B cell (primary cell): ENCODE results near the gene RPGR. TPM values are rescaled to one million over a fixed set of nuclear protein-coding genes. Genes with fewer than 3 reads are reported as not detected.

ENCODE experiments used
- ATAC-seq: fragments of 200-7000 bp; cut with Tn5 transposase; one replicate; pipeline ENCODE4 v1.10.0; 2021; ENCODE audit warnings: low read depth, mild to moderate bottlenecking, moderate number of reproducible peaks, moderate library complexity
- CTCF ChIA-PET: fragments of 350-600 bp; sonication (Branson Sonifier 250); formaldehyde crosslinking; loops from one replicate; lab custom pipeline; 2021; ENCODE audit warnings: antibody characterized with exemption, inconsistent platforms; lab: Charles Lee
- POLR2A ChIA-PET: fragments of 350-600 bp; sonication (Branson Sonifier 250); formaldehyde crosslinking; loops from one replicate; lab custom pipeline; 2021; ENCODE audit warnings: antibody characterized with exemption; lab: Charles Lee
- DNase-seq: peaks from one replicate; pipeline ENCODE4 v3.0.0; 2013
- H2AFZ ChIP-seq: 2 replicates; pipeline ENCODE4 v1.6.1; 2012; ENCODE audit warnings: mild to moderate bottlenecking, low read depth, low read length; ENCODE audit not compliant: insufficient read depth, poor library complexity, severe bottlenecking
- H3K27ac ChIP-seq, 2 donors: 1 replicate in 1 of 2; 2 replicates in 1 of 2; pipeline ENCODE4 v1.5.1; 2012 to 2013; ENCODE audit warnings: low read length in 2 of 2, mild to moderate bottlenecking in 2 of 2, moderate library complexity in 1 of 2
- H3K27me3 ChIP-seq, 4 experiments: fragments of 200-600 bp in 1 of 4; sonication (generic) in 1 of 4; replicated peaks in 1 of 4; 1 replicate in 2 of 4; 2 replicates in 2 of 4; pipeline versions ENCODE4 v1.6.1 to v1.7.0; 2013 to 2016; ENCODE audit warnings: low read length in 3 of 4, mild to moderate bottlenecking in 2 of 4, mixed read lengths in 1 of 4, moderate library complexity in 1 of 4; ENCODE audit not compliant: insufficient read depth in 4 of 4, control insufficient read depth in 3 of 4; ENCODE audit errors: control extremely low read depth in 1 of 4
- H3K36me3 ChIP-seq, 2 experiments: replicated peaks in 1 of 2; 1 replicate in 1 of 2; 2 replicates in 1 of 2; pipeline versions ENCODE4 v1.6.1 to v1.7.1; 2013; ENCODE audit warnings: low read length in 1 of 2; ENCODE audit not compliant: insufficient read depth in 2 of 2, control insufficient read depth in 1 of 2; ENCODE audit errors: control extremely low read depth in 1 of 2, extremely low read depth in 1 of 2
- H3K4me1 ChIP-seq, 2 donors: fragments of 200-600 bp in 1 of 2; sonication (generic) in 1 of 2; 1 replicate in 1 of 2; 2 replicates in 1 of 2; pipeline versions ENCODE4 v1.5.1 to v1.6.1; 2013 to 2017; ENCODE audit warnings: low read length in 2 of 2; ENCODE audit not compliant: control insufficient read depth in 2 of 2, insufficient read depth in 2 of 2
- H3K4me2 ChIP-seq: replicated peaks from 2 replicates; pipeline ENCODE3; 2012; ENCODE audit warnings: mild to moderate bottlenecking, low read depth, low read length; ENCODE audit not compliant: poor library complexity, severe bottlenecking
- H3K4me3 ChIP-seq, 5 experiments: fragments of 200-600 bp in 1 of 5; sonication (generic) in 1 of 5; 1 replicate in 3 of 5; 2 replicates in 2 of 5; pipeline versions ENCODE4 v1.5.1 to v1.7.0; 2011 to 2016; ENCODE audit warnings: low read length in 4 of 5, mild to moderate bottlenecking in 4 of 5, low read depth in 2 of 5, control low read depth in 1 of 5, moderate library complexity in 1 of 5; ENCODE audit not compliant: insufficient read depth in 1 of 5; ENCODE audit errors: control extremely low read depth in 1 of 5, extremely low read depth in 1 of 5
- H3K79me2 ChIP-seq: fragments of 200-600 bp; sonication (generic); one replicate; pipeline ENCODE4 v1.6.0; 2016; ENCODE audit warnings: low read length; ENCODE audit not compliant: control insufficient read depth, insufficient read depth
- H3K9ac ChIP-seq: fragments of 200-600 bp; sonication (generic); 2 replicates; pipeline ENCODE4 v1.6.1; 2017; ENCODE audit warnings: mild to moderate bottlenecking, low read length, moderate library complexity
- H3K9me3 ChIP-seq, 3 donors: one replicate each; pipeline versions ENCODE4 v1.6.1 to v1.7.1; 2013; ENCODE audit warnings: low read length in 2 of 3; ENCODE audit not compliant: control insufficient read depth in 2 of 3, insufficient read depth in 1 of 3; ENCODE audit errors: control extremely low read depth in 1 of 3
- H4K20me1 ChIP-seq: 2 replicates; pipeline ENCODE4 v1.6.0; 2012; ENCODE audit warnings: mild to moderate bottlenecking, low read length; ENCODE audit not compliant: insufficient read depth, control insufficient read depth, poor library complexity, severe bottlenecking
- H3K27ac Mint-ChIP-seq: one replicate; pipeline ENCODE4 v1.8.0; 2021; ENCODE audit warnings: mixed read lengths
- H3K27me3 Mint-ChIP-seq: one replicate; pipeline ENCODE4 v1.8.0; 2021; ENCODE audit warnings: mixed read lengths
- H3K4me1 Mint-ChIP-seq: one replicate; pipeline ENCODE4 v1.8.0; 2021; ENCODE audit warnings: mixed read lengths
- H3K4me3 Mint-ChIP-seq: one replicate; pipeline ENCODE4 v1.8.0; 2021; ENCODE audit warnings: mixed read lengths
- H3K9me3 Mint-ChIP-seq: one replicate; pipeline ENCODE4 v1.8.0; 2022; ENCODE audit warnings: mixed read lengths; ENCODE audit not compliant: insufficient read depth
- EZH2 ChIP-seq: IDR thresholded peaks from 2 replicates; pipeline ENCODE4 v1.6.1; 2012; ENCODE audit warnings: borderline replicate concordance, low read depth, mild to moderate bottlenecking, moderate library complexity, low read length; ENCODE audit not compliant: insufficient read depth, poor library complexity, severe bottlenecking
- WGBS: methylation state at CpG from one replicate; pipeline ENCODE4 v1.1.5; 2013; ENCODE audit warnings: missing lambda C conversion rate; ENCODE audit not compliant: insufficient coverage; 5-methylcytosine and 5-hydroxymethylcytosine counted together
- intact Hi-C: fragments of 100-400 bp; cut with micrococcal nuclease; formaldehyde crosslinking; loops from one replicate; pipeline ENCODE4 v1.10.0; 2022
- polyA plus RNA-seq: library from polyadenylated mRNA; depleted of rRNA; stranded (reverse); fragments of >200 nt; gene quantifications from 2 replicates; pipeline ENCODE4 v1.2.3, GENCODE V29; 2012
- total RNA-seq, 2 donors: library from RNA; stranded (reverse); fragments of 120-200 nt in 1 of 2; gene quantifications; 1 replicate in 1 of 2; 2 replicates in 1 of 2; pipeline versions ENCODE4 v1.2.3 to v1.2.4, GENCODE V29; 2013 to 2022
- TF ChIP-seq, protein P1 (sequence below): fragments of 200-600 bp; IDR thresholded peaks from one replicate; pipeline ENCODE4 v1.8.0; 2022; ENCODE audit warnings: antibody characterized with exemption, mild to moderate bottlenecking

Gene RPGR
- total and polyA plus RNA-seq, 2 donors (not counting 1 experiment from before 2014, with no cell fraction given) = 4.2 to 26.8 TPM

- Histone ChIP-seq H4K20me1 (no peaks in the 10 kb centered on the region), H3K27me3 (no peaks in the 10 kb centered on the region), H3K4me3 (no peak overlapping the region), H3K36me3 (peaks cover 0 to 4% of the 10 kb centered on the region in 2 experiments), H3K27ac (no peak overlapping the region), H3K79me2 (no peaks in the 10 kb centered on the region), H3K4me2 (no peak overlapping the region), H3K4me1 (no peaks in the 10 kb centered on the region), H3K9ac (no peak overlapping the region), H2AFZ (no peak overlapping the region), H3K9me3 (no peaks in the 10 kb centered on the region)
- no peaks in the 10 kb centered on the region for H3K9me3 Mint-ChIP-seq
- TF ChIP-seq EZH2 = no peak
- TF ChIP-seq, protein P1, sequence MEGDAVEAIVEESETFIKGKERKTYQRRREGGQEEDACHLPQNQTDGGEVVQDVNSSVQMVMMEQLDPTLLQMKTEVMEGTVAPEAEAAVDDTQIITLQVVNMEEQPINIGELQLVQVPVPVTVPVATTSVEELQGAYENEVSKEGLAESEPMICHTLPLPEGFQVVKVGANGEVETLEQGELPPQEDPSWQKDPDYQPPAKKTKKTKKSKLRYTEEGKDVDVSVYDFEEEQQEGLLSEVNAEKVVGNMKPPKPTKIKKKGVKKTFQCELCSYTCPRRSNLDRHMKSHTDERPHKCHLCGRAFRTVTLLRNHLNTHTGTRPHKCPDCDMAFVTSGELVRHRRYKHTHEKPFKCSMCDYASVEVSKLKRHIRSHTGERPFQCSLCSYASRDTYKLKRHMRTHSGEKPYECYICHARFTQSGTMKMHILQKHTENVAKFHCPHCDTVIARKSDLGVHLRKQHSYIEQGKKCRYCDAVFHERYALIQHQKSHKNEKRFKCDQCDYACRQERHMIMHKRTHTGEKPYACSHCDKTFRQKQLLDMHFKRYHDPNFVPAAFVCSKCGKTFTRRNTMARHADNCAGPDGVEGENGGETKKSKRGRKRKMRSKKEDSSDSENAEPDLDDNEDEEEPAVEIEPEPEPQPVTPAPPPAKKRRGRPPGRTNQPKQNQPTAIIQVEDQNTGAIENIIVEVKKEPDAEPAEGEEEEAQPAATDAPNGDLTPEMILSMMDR = no peak
- WGBS = no CpG with 5 or more reads among the region's 7 CpGs
- ChIA-PET CTCF (no interaction called here), POLR2A (no interaction called here)
- intact Hi-C loops = no loop called here
- no peak for DNase-seq
- no peaks in the 10 kb centered on the region for H3K27me3 Mint-ChIP-seq
- no peak for ATAC-seq
- no peaks in the 10 kb centered on the region for H3K4me1 Mint-ChIP-seq
- no peak overlapping the region for H3K4me3 Mint-ChIP-seq
- H3K27ac Mint-ChIP-seq = no peak overlapping the region
Observed at GRCh38 chrX:38315186-38315585, 12.1 kb downstream of the RPGR start.

GRCh38 chrX:38313190-38313589, 14.1 kb downstream of the RPGR start:
- DNase-seq = no peak
- H2AFZ ChIP-seq = no peak overlapping the region
- no peaks in the 10 kb centered on the region for H3K9me3 Mint-ChIP-seq
- POLR2A ChIA-PET = no interaction called here
- H3K27ac ChIP-seq = no peak overlapping the region
- intact Hi-C loops = no loop called here
- no peak overlapping the region for H3K9ac ChIP-seq
- no peaks in the 10 kb centered on the region for H3K4me1 ChIP-seq
- no peak overlapping the region for H3K4me2 ChIP-seq
- no peaks in the 10 kb centered on the region for H4K20me1 ChIP-seq
- H3K9me3 ChIP-seq = no peaks in the 10 kb centered on the region
- no peak for ATAC-seq
- H3K27me3 Mint-ChIP-seq = no peaks in the 10 kb centered on the region
- CTCF ChIA-PET = no interaction called here
- peaks cover 0 to 4% of the 10 kb centered on the region in 2 experiments for H3K36me3 ChIP-seq
- H3K4me1 Mint-ChIP-seq = no peaks in the 10 kb centered on the region
- H3K27me3 ChIP-seq = no peaks in the 10 kb centered on the region
- TF ChIP-seq, protein P1 = no peak
- no peak for TF ChIP-seq EZH2
- no peak overlapping the region for H3K4me3 Mint-ChIP-seq
- no peak overlapping the region for H3K4me3 ChIP-seq
- no peak overlapping the region for H3K27ac Mint-ChIP-seq
- no CpG with 5 or more reads among the region's 4 CpGs for WGBS
- H3K79me2 ChIP-seq = no peaks in the 10 kb centered on the region
